ENCODE results near the gene FOLH1.
"Not testable (repeated sequence)": the region's sequence is repeated elsewhere in the genome, so short reads cannot be mapped to it uniquely, and the experiment has no call there.

The FOLH1 gene

GRCh38 chr11:49225255-49225785, 16.9 kb upstream of the FOLH1 start:
- not testable (repeated sequence) for H3K4me1 ChIP-seq (ENCODE audit: control insufficient read depth, insufficient read depth, low read length, poor library complexity, severe bottlenecking); H3K9me3 ChIP-seq (ENCODE audit: control insufficient read depth, low read length); H3K4me3 ChIP-seq (ENCODE audit: extremely low read depth, insufficient read depth, low read length, poor library complexity, severe bottlenecking); H3K27ac ChIP-seq (ENCODE audit: low read depth, low read length, severe bottlenecking); H3K36me3 ChIP-seq (ENCODE audit: control insufficient read depth, insufficient read depth, low read length)
- WGBS, 2 experiments (ENCODE audit: insufficient coverage in 2 of 2): 75 to 76% methylated on average over 4 of the region's 8 CpGs

GRCh38 chr11:49221112-49221511, 12.7 kb upstream of the FOLH1 start:
- Histone ChIP-seq H3K4me1 (ENCODE audit: control insufficient read depth, insufficient read depth, low read length, poor library complexity, severe bottlenecking) (no peaks in the 10 kb centered on the region), H3K4me3 (ENCODE audit: extremely low read depth, insufficient read depth, low read length, poor library complexity, severe bottlenecking) (no peak overlapping the region), H3K9me3 (ENCODE audit: control insufficient read depth, low read length) (no peaks in the 10 kb centered on the region), H3K36me3 (ENCODE audit: control insufficient read depth, insufficient read depth, low read length) (no peaks in the 10 kb centered on the region), H3K27ac (ENCODE audit: low read depth, low read length, severe bottlenecking) (no peak overlapping the region)
- WGBS, 2 experiments (ENCODE audit: insufficient coverage in 2 of 2): no CpG with 5 or more reads among the region's 5 CpGs

- Histone ChIP-seq H3K4me1 (ENCODE audit: control insufficient read depth, insufficient read depth, low read length, poor library complexity, severe bottlenecking) (no peaks in the 10 kb centered on the region), H3K4me3 (ENCODE audit: extremely low read depth, insufficient read depth, low read length, poor library complexity, severe bottlenecking) (no peak overlapping the region), H3K27ac (ENCODE audit: low read depth, low read length, severe bottlenecking) (no peak overlapping the region), H3K9me3 (ENCODE audit: control insufficient read depth, low read length) (no peaks in the 10 kb centered on the region), H3K36me3 (ENCODE audit: control insufficient read depth, insufficient read depth, low read length) (no peaks in the 10 kb centered on the region)
- 0% methylated on average over 1 of the region's 2 CpGs; no CpG with 5 or more reads in 1 of the 2 experiments for WGBS, 2 experiments (ENCODE audit: insufficient coverage in 2 of 2)
Observed at GRCh38 chr11:49213026-49213560, 4.7 kb upstream of the FOLH1 start.

- not testable (repeated sequence) for H3K9me3 ChIP-seq (ENCODE audit: control insufficient read depth, low read length); H3K27ac ChIP-seq (ENCODE audit: low read depth, low read length, severe bottlenecking); H3K4me3 ChIP-seq (ENCODE audit: extremely low read depth, insufficient read depth, low read length, poor library complexity, severe bottlenecking); H3K4me1 ChIP-seq (ENCODE audit: control insufficient read depth, insufficient read depth, low read length, poor library complexity, severe bottlenecking); H3K36me3 ChIP-seq (ENCODE audit: control insufficient read depth, insufficient read depth, low read length)
- 73 to 78% methylated on average over 1 to 3 of the region's 6 CpGs for WGBS, 2 experiments (ENCODE audit: insufficient coverage in 2 of 2)
Observed at GRCh38 chr11:49206999-49207398, 1.4 kb downstream of the FOLH1 start.

- WGBS, 2 experiments (ENCODE audit: insufficient coverage in 2 of 2): 65% methylated on average over 2 of the region's 4 CpGs; no CpG with 5 or more reads in 1 of the 2 experiments
- H3K36me3 ChIP-seq (ENCODE audit: control insufficient read depth, insufficient read depth, low read length): no peaks in the 10 kb centered on the region
- no peak overlapping the region for H3K4me3 ChIP-seq (ENCODE audit: extremely low read depth, insufficient read depth, low read length, poor library complexity, severe bottlenecking)
- H3K4me1 ChIP-seq (ENCODE audit: control insufficient read depth, insufficient read depth, low read length, poor library complexity, severe bottlenecking): no peaks in the 10 kb centered on the region
- no peak overlapping the region for H3K27ac ChIP-seq (ENCODE audit: low read depth, low read length, severe bottlenecking)
- no peaks in the 10 kb centered on the region for H3K9me3 ChIP-seq (ENCODE audit: control insufficient read depth, low read length)
Observed at GRCh38 chr11:49202287-49202976, 6.0 kb downstream of the FOLH1 start.

- H3K4me1 ChIP-seq (ENCODE audit: control insufficient read depth, insufficient read depth, low read length, poor library complexity, severe bottlenecking); H3K4me3 ChIP-seq (ENCODE audit: extremely low read depth, insufficient read depth, low read length, poor library complexity, severe bottlenecking); H3K27ac ChIP-seq (ENCODE audit: low read depth, low read length, severe bottlenecking); H3K36me3 ChIP-seq (ENCODE audit: control insufficient read depth, insufficient read depth, low read length); H3K9me3 ChIP-seq (ENCODE audit: control insufficient read depth, low read length): not testable (repeated sequence)
- no CpG with 5 or more reads among the region's 1 CpG for WGBS, 2 experiments (ENCODE audit: insufficient coverage in 2 of 2)
Observed at GRCh38 chr11:49196775-49197174, 11.6 kb downstream of the FOLH1 start.

GRCh38 chr11:49196002-49196401, 12.4 kb downstream of the FOLH1 start:
- no CpG with 5 or more reads among the region's 6 CpGs for WGBS, 2 experiments (ENCODE audit: insufficient coverage in 2 of 2)
- not testable (repeated sequence) for H3K4me1 ChIP-seq (ENCODE audit: control insufficient read depth, insufficient read depth, low read length, poor library complexity, severe bottlenecking); H3K9me3 ChIP-seq (ENCODE audit: control insufficient read depth, low read length); H3K27ac ChIP-seq (ENCODE audit: low read depth, low read length, severe bottlenecking); H3K4me3 ChIP-seq (ENCODE audit: extremely low read depth, insufficient read depth, low read length, poor library complexity, severe bottlenecking); H3K36me3 ChIP-seq (ENCODE audit: control insufficient read depth, insufficient read depth, low read length)

- no CpG with 5 or more reads among the region's 2 CpGs for WGBS, 2 experiments (ENCODE audit: insufficient coverage in 2 of 2)
- not testable (repeated sequence) for H3K9me3 ChIP-seq (ENCODE audit: control insufficient read depth, low read length); H3K36me3 ChIP-seq (ENCODE audit: control insufficient read depth, insufficient read depth, low read length); H3K27ac ChIP-seq (ENCODE audit: low read depth, low read length, severe bottlenecking); H3K4me3 ChIP-seq (ENCODE audit: extremely low read depth, insufficient read depth, low read length, poor library complexity, severe bottlenecking); H3K4me1 ChIP-seq (ENCODE audit: control insufficient read depth, insufficient read depth, low read length, poor library complexity, severe bottlenecking)
Observed at GRCh38 chr11:49190287-49190686, 18.1 kb downstream of the FOLH1 start.

- H3K4me1 ChIP-seq (ENCODE audit: control insufficient read depth, insufficient read depth, low read length, poor library complexity, severe bottlenecking); H3K4me3 ChIP-seq (ENCODE audit: extremely low read depth, insufficient read depth, low read length, poor library complexity, severe bottlenecking); H3K27ac ChIP-seq (ENCODE audit: low read depth, low read length, severe bottlenecking); H3K36me3 ChIP-seq (ENCODE audit: control insufficient read depth, insufficient read depth, low read length): not testable (repeated sequence)
- peaks cover 20% of the 10 kb centered on the region for H3K9me3 ChIP-seq (ENCODE audit: control insufficient read depth, low read length)
- no CpG with 5 or more reads among the region's 2 CpGs for WGBS, 2 experiments (ENCODE audit: insufficient coverage in 2 of 2)
Observed at GRCh38 chr11:49186225-49186624, 22.2 kb downstream of the FOLH1 start.

GRCh38 chr11:49185597-49185996, 22.8 kb downstream of the FOLH1 start:
- not testable (repeated sequence) for H3K36me3 ChIP-seq (ENCODE audit: control insufficient read depth, insufficient read depth, low read length)

GRCh38 chr11:49184756-49185155, 23.6 kb downstream of the FOLH1 start:
- not testable (repeated sequence) for H3K27ac ChIP-seq (ENCODE audit: low read depth, low read length, severe bottlenecking); H3K4me3 ChIP-seq (ENCODE audit: extremely low read depth, insufficient read depth, low read length, poor library complexity, severe bottlenecking); H3K4me1 ChIP-seq (ENCODE audit: control insufficient read depth, insufficient read depth, low read length, poor library complexity, severe bottlenecking); H3K36me3 ChIP-seq (ENCODE audit: control insufficient read depth, insufficient read depth, low read length)
- peaks cover 22% of the 10 kb centered on the region for H3K9me3 ChIP-seq (ENCODE audit: control insufficient read depth, low read length)

More at GRCh38 chr11:49185597-49185996, 22.8 kb downstream of the FOLH1 start:
- not testable (repeated sequence) for H3K4me3 ChIP-seq (ENCODE audit: extremely low read depth, insufficient read depth, low read length, poor library complexity, severe bottlenecking); H3K27ac ChIP-seq (ENCODE audit: low read depth, low read length, severe bottlenecking); H3K4me1 ChIP-seq (ENCODE audit: control insufficient read depth, insufficient read depth, low read length, poor library complexity, severe bottlenecking)
- 75 to 80% methylated on average over 1 to 2 of the region's 3 CpGs for WGBS, 2 experiments (ENCODE audit: insufficient coverage in 2 of 2)
- H3K9me3 ChIP-seq (ENCODE audit: control insufficient read depth, low read length): peaks cover 22% of the 10 kb centered on the region

Data from mesodermal cell (in vitro differentiated cells).